Articular chondrocyte of knee joint (primary cell): ENCODE data around the gene ZNF735. TPM values are rescaled to one million over a fixed set of nuclear protein-coding genes. Genes with fewer than 3 reads are reported as not detected.

Experiments used
- total RNA-seq: library from RNA; depleted of rRNA; stranded (reverse); fragments of >200 nt; gene quantifications from 2 replicates; pipeline ENCODE4 v1.2.3, GENCODE V29; 2012

The ZNF735 gene
- total RNA-seq, result not detected in 2 replicates

GRCh38 chr7:64206903-64207302 lies at the start of gene ZNF735:
TSS of gene ZNF735 (plus strand) at chr7:64207203. CDS start at chr7:64207203, 0 bp downstream.

GRCh38 chr7:64228174-64228573 lies 21.2 kb downstream of the ZNF735 start, which contains the start of gene ZNF679:
TSS of gene ZNF679 (plus strand) at chr7:64228474. CDS start at chr7:64249118, 20,644 bp downstream.

Other genes starting within 250 kb of the ZNF735 start
- not detected in 2 replicates for gene ZNF722, start 208.4 kb upstream of the ZNF735 start, total RNA-seq
- gene ZNF727, start 161.8 kb upstream of the ZNF735 start, total RNA-seq, result 2.9 and 3.0 TPM in 2 replicates
- gene ZNF679, start 21.3 kb downstream of the ZNF735 start, total RNA-seq, result not detected in 2 replicates
- 16.5 and 17.7 TPM in 2 replicates for gene ZNF736, start 106.8 kb downstream of the ZNF735 start, total RNA-seq